ENCODE results near the gene SLC22A5. TPM values are rescaled to one million over a fixed set of nuclear protein-coding genes. Genes with fewer than 3 reads are reported as not detected.

SLC22A5 gene
- total and polyA plus RNA-seq, 2 of the 8 experiments (the other 6 are each of a cell fraction or from before 2014, with no cell fraction given) = 4.0 to 9.0 TPM

DNA sequence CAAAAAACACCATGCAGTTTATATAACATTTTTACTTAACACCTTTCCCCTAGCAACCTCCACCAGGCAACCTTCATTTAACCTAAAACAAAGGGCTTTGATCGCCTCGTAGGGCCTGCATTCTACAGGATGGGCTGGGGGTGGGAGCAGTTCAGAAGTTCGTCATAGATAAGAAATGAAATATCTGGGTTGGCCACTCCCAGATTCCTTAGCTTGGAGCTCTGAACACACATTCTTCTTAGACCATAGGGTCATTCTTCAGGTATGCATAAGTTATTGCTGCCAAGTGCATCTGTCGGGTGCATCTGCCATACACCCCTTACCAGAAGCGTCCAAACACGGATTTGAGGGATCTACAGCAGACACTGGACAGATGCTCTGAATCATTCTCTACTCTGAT lies 4.3 kb upstream of the SLC22A5 start (continued):
- TF ChIP-seq KDM5A (IDR thresholded peaks at IDR 0.05; ENCODE audit: low read length) (no peak), POU5F1 (IDR thresholded peaks at IDR 0.05; ENCODE audit: low read depth, low read length) (no peak), SRF (IDR thresholded peaks at IDR 0.05; ENCODE audit: low read depth, low read length) (no peak), SAP30 (IDR thresholded peaks at IDR 0.05; ENCODE audit: insufficient read depth, insufficient replicate concordance, low read length) (no peak)

All from H1 (cell line).